Activated gamma-delta T cell treated with Interleukin-2 at 50 U/mL for 16 hours (primary cell): ENCODE measurements around the gene ZNF432.

ENCODE experiments used
- DNase-seq: peaks from one replicate; pipeline ENCODE4 v3.0.0-alpha.2; 2020

The ZNF432 gene

DNA sequence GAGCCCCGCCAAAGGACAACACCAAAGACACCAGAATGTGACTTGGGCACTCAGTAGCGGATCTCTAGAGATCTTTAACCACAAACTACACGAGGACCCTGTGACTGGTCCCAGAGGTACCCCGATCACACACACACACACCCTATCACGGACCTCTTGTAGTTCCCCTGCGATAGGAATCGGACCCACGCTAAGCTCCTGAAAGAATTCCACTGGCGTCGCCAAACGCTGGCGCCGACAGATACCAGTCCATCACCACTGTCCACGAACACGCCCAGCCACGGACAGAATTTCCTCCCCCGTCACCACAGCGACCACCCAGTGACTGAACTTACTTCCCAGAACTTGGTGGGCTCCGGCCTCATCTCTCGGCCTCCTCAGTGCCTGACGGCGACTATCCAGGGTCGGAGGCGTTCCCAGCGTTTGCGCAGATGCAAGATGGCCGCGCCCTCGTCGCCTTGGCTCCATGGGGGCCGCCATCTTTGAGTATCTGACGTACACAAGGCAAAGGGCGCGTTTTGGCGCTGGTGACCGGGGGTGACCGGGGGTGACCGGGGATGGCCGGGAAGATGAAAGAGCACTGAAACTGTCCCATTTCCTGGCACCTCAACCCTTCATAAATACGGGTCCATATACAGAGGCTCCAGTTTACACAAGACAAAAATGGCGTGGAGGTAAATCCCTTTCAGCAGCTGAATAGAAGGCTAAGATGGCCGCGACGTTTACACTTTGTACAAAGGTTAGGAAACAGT lies 40.7 kb downstream of the ZNF432 start, which contains the start of gene ZNF615:
ZNF615 (minus strand) TSS at position 406 of the 752 bp plus-strand sequence. CDS start 4,500 bp downstream, outside the sequence.
- peak; percentile 86 for DNase-seq

GRCh38 chr19:52007451-52007805 lies 41.2 kb downstream of the ZNF432 start:
- DNase-seq, result no peak

- no peak for DNase-seq
Observed at GRCh38 chr19:51994048-51994644, 54.5 kb downstream of the ZNF432 start.

DNA sequence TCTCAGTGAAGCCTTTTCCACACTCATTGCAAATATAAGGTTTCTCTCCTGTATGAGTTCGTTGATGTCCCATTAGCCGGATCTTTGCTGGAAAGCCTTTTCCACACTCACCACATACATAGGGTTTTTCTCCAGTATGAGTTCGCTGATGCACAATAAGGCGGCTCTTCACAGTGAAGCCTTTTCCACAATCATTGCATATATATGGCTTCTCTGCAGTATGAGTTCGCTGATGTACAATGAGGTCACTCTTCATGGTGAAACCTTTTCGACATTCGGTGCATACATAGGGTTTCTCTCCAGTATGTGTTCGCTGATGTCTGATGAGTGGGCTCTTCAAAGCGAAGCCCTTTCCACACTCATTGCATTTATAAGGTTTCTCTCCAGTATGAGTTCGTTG lies 55.2 kb downstream of the ZNF432 start:
- DNase-seq, result no peak

DNA sequence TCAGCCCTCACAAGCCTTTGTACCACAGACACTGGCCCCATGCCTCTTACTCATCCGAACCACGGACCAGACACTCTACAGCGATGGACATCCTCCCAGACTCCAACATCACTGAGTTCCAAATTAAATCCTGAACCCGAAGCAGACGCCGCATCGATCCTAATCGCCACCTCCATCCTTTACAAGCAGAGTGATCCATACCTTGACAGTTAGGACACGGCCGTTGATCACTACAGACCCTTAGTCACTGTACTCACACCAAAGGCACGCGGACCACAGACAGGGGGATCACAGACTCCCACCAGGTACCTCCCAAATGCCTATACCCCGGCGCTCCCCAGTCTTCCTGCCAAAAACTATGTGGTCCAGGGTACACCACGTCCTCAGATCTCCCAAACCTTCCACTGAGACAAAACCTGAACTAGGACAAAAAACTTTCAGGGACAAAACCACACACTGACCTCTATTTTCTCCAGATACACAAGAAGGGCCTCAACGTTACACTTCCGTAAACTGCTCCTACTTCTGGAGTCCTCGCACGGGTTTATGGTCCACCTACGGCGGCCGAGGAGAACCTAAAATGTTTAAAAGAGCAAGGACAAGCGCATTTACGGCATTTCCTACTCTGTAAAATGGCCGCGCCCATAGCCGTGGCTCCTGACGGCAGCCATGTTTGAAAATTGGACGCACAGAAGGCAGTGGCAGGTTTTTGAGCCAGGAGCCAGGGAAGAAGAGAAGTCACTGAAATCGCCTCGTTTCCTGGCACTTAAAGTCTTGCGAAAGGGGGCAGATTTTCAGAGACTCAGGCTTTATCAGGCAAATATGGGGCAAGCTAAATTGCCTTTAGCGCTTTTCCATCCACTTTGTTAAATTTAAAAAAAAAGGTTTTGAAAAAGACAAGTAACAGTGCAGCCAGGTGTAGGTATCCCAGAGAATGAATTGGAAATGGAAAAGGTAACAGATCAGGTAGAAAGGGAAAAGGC lies 62.0 kb downstream of the ZNF432 start, which contains the start of gene ZNF350:
ZNF350 (minus strand) TSS at position 532 of the 983 bp plus-strand sequence. CDS start 12,480 bp downstream, outside the sequence.
- peak; percentile 87 for DNase-seq

DNA sequence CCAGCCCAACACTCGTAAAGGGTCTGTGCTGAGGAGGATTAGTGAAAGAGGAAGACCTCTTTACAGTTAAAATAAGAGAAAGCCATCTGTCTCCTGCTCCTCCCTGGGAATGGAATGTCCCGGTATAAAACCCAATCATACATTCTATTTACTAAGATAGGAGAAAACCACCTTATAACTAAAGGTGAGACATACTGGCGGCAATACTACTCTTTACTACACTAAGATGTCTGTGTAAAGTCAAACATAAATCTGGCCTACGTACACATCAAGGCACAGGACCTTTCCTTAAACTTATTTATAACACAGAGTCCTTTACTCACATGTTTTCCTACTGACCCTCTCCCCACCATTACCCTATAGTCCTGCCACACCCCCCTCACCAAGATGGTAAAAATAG lies 65.3 kb downstream of the ZNF432 start:
- DNase-seq, result no peak
